ENCODE data around the gene POU4F1.

The POU4F1 gene

DNA sequence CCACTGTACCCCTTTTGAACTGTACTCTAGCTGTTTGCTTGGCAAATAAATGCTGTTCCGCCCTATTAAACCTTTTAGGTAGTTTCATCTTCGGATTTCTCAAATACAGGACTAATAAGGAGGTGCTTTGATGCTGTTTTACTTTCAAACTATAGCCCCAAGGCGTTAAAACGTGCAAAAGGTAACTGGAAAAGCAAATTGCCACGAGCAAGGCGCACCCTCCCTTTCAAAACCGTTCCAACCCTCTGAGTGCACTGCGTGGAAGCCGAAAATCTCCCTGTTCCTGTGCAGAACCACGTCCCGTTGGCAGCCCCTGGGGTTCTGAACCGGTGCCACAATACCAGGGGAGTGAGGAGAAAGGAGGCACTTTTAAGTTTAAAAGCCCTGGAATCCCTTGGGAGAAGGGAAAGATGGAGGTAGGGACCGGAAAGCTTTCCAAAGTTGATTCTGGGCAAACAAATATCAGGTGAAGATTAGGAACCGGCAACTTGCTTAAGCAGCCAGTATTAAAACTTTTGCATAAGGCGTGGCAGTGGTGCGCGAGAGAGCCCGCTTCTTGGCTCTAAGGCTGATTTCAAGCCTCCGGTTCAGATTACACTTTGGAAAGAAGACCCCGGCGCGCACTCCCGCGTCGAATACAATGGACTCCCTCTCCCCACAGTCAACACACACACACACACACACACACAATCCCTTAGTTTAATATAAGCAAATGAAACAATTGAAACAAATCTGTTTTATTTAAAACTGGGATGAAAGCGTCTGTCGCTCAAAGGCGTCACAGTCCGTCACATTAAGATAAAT, 9.5 kb downstream of the POU4F1 start:
- Histone ChIP-seq H3K4me3 (ENCODE audit: low read length) (no peak overlapping the region), H4K20me1 (ENCODE audit: control insufficient read depth, insufficient read depth, low read depth, low read length) (no peaks in the 10 kb centered on the region), H3F3A (ENCODE audit: control insufficient read depth, insufficient read depth) (no peaks in the 10 kb centered on the region), H3K27ac (ENCODE audit: low read depth, low read length) (no peak overlapping the region), H3K27me3 (ENCODE audit: control insufficient read depth, low read length) (peaks cover 10% of the 10 kb centered on the region), H3K9me2 (replicated peaks; ENCODE audit: control insufficient read depth, low read length) (no peaks in the 10 kb centered on the region), H3K9me3 (ENCODE audit: control insufficient read depth, insufficient read depth, low read length) (no peaks in the 10 kb centered on the region), H3K4me2 (ENCODE audit: low read length) (no peak overlapping the region), H3K79me2 (ENCODE audit: control insufficient read depth, low read length) (no peaks in the 10 kb centered on the region), H3K36me3 (ENCODE audit: control insufficient read depth, low read length) (no peaks in the 10 kb centered on the region), H3K4me1 (ENCODE audit: control insufficient read depth, low read length) (no peaks in the 10 kb centered on the region)
- no peak for TF ChIP-seq EZH2phosphoT487 (IDR thresholded peaks at IDR 0.05; ENCODE audit: borderline replicate concordance, low read length)

DNA sequence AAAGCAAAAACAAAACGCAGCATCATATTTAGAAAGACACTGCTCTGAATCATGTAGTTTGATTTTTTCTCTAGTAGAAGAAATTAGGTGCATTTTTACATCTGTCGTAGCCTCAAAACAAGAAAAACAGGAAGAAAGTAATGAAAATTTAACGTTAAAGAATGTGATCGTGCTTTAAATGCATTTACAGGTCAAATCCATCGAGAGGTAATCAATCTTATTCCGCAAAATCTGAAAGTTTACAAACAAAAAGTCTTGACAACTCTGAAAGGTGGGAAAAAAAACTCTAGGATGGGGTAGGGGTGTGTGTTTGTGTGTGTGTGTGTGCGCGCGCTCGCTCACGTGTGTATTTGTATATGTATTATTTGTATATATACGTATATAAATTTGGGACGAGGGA, 10.2 kb downstream of the POU4F1 start:
- Histone ChIP-seq H3K27ac (ENCODE audit: low read depth, low read length) (no peak overlapping the region), H3K4me1 (ENCODE audit: control insufficient read depth, low read length) (no peaks in the 10 kb centered on the region), H3K9me2 (replicated peaks; ENCODE audit: control insufficient read depth, low read length) (no peaks in the 10 kb centered on the region), H3K27me3 (ENCODE audit: control insufficient read depth, low read length) (peaks cover 3% of the 10 kb centered on the region), H3K4me3 (ENCODE audit: low read length) (no peak overlapping the region), H4K20me1 (ENCODE audit: control insufficient read depth, insufficient read depth, low read depth, low read length) (no peaks in the 10 kb centered on the region), H3K36me3 (ENCODE audit: control insufficient read depth, low read length) (no peaks in the 10 kb centered on the region), H3K4me2 (ENCODE audit: low read length) (no peak overlapping the region), H3K9me3 (ENCODE audit: control insufficient read depth, insufficient read depth, low read length) (no peaks in the 10 kb centered on the region), H3K79me2 (ENCODE audit: control insufficient read depth, low read length) (no peaks in the 10 kb centered on the region), H3F3A (ENCODE audit: control insufficient read depth, insufficient read depth) (no peaks in the 10 kb centered on the region)
- no peak for TF ChIP-seq EZH2phosphoT487 (IDR thresholded peaks at IDR 0.05; ENCODE audit: borderline replicate concordance, low read length)
- TF ChIP-seq, protein P1, sequence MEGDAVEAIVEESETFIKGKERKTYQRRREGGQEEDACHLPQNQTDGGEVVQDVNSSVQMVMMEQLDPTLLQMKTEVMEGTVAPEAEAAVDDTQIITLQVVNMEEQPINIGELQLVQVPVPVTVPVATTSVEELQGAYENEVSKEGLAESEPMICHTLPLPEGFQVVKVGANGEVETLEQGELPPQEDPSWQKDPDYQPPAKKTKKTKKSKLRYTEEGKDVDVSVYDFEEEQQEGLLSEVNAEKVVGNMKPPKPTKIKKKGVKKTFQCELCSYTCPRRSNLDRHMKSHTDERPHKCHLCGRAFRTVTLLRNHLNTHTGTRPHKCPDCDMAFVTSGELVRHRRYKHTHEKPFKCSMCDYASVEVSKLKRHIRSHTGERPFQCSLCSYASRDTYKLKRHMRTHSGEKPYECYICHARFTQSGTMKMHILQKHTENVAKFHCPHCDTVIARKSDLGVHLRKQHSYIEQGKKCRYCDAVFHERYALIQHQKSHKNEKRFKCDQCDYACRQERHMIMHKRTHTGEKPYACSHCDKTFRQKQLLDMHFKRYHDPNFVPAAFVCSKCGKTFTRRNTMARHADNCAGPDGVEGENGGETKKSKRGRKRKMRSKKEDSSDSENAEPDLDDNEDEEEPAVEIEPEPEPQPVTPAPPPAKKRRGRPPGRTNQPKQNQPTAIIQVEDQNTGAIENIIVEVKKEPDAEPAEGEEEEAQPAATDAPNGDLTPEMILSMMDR (IDR thresholded peaks at IDR 0.05; ENCODE audit: low read depth, low read length, poor library complexity, severe bottlenecking) = no peak

DNA sequence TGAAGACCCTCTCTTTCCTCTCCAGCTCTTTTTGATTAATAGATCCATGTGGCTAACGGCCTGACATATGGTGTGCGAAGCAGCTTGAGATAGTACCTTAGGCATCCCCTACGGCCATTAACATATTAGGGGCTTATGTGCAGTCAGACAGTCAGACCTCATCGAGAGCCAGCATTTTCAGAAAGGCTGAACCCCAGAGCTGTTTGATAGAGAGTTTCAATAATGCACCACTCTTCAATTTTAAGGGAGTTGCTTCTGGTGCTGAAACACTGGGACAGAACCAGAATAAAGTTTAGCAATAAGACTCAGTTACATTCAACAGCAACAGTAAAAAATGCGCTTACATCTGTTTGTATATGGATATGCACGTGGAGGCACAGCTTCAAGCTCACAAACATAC, 10.8 kb downstream of the POU4F1 start:
- no peaks in the 10 kb centered on the region for H3F3A ChIP-seq (ENCODE audit: control insufficient read depth, insufficient read depth)
- H3K9me2 ChIP-seq (replicated peaks; ENCODE audit: control insufficient read depth, low read length) = no peaks in the 10 kb centered on the region
- no peak overlapping the region for H3K4me2 ChIP-seq (ENCODE audit: low read length)
- H3K9me3 ChIP-seq (ENCODE audit: control insufficient read depth, insufficient read depth, low read length) = no peaks in the 10 kb centered on the region
- H3K4me1 ChIP-seq (ENCODE audit: control insufficient read depth, low read length) = no peaks in the 10 kb centered on the region
- no peaks in the 10 kb centered on the region for H4K20me1 ChIP-seq (ENCODE audit: control insufficient read depth, insufficient read depth, low read depth, low read length)
- TF ChIP-seq, protein P1 (IDR thresholded peaks at IDR 0.05; ENCODE audit: low read depth, low read length, poor library complexity, severe bottlenecking) = no peak
- no peak for TF ChIP-seq EZH2phosphoT487 (IDR thresholded peaks at IDR 0.05; ENCODE audit: borderline replicate concordance, low read length)
- H3K4me3 ChIP-seq (ENCODE audit: low read length) = no peak overlapping the region
- H3K79me2 ChIP-seq (ENCODE audit: control insufficient read depth, low read length) = no peaks in the 10 kb centered on the region
- no peak overlapping the region for H3K27ac ChIP-seq (ENCODE audit: low read depth, low read length)
- peaks cover 3% of the 10 kb centered on the region for H3K27me3 ChIP-seq (ENCODE audit: control insufficient read depth, low read length)
- H3K36me3 ChIP-seq (ENCODE audit: control insufficient read depth, low read length) = no peaks in the 10 kb centered on the region

DNA sequence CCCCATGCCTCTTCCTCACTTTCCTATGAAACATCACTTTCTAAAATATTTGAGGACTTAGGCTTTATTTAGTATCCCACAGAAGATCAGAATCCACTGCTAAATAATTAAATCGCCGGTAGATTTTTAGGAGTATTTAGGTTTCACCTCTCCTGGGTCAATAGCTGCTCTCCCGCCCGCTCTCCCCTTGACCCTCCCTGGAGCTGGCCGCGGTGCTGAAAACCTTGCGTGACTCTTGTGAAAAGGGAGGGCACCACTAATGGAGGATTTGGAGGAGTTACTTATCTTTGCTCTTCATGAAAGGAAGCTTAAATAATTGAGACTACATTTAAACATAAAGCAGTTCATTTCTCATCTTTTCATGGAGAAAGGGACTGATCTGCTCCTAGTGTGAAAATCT, 14.1 kb downstream of the POU4F1 start:
- H3K9me3 ChIP-seq (ENCODE audit: control insufficient read depth, insufficient read depth, low read length) = no peaks in the 10 kb centered on the region
- no peaks in the 10 kb centered on the region for H3K4me1 ChIP-seq (ENCODE audit: control insufficient read depth, low read length)
- no peak overlapping the region for H3K4me2 ChIP-seq (ENCODE audit: low read length)
- peaks cover 3% of the 10 kb centered on the region for H3K27me3 ChIP-seq (ENCODE audit: control insufficient read depth, low read length)
- H3K27ac ChIP-seq (ENCODE audit: low read depth, low read length) = no peak overlapping the region
- no peaks in the 10 kb centered on the region for H4K20me1 ChIP-seq (ENCODE audit: control insufficient read depth, insufficient read depth, low read depth, low read length)
- no peaks in the 10 kb centered on the region for H3F3A ChIP-seq (ENCODE audit: control insufficient read depth, insufficient read depth)
- no peaks in the 10 kb centered on the region for H3K36me3 ChIP-seq (ENCODE audit: control insufficient read depth, low read length)
- no peaks in the 10 kb centered on the region for H3K79me2 ChIP-seq (ENCODE audit: control insufficient read depth, low read length)
- no peaks in the 10 kb centered on the region for H3K9me2 ChIP-seq (replicated peaks; ENCODE audit: control insufficient read depth, low read length)
- TF ChIP-seq EZH2phosphoT487 (IDR thresholded peaks at IDR 0.05; ENCODE audit: borderline replicate concordance, low read length) = no peak
- TF ChIP-seq, protein P1 (IDR thresholded peaks at IDR 0.05; ENCODE audit: low read depth, low read length, poor library complexity, severe bottlenecking) = no peak
- H3K4me3 ChIP-seq (ENCODE audit: low read length) = no peak overlapping the region
